Activated naive CD8-positive, alpha-beta T cell treated with anti-CD3 and anti-CD28 coated beads, Interleukin-2, amount 50 U/mL, for 16 hours (primary cell): ENCODE data around the gene TKTL1.
"Not testable (repeated sequence)": the region's sequence is repeated elsewhere in the genome, so short reads cannot be mapped to it uniquely, and the experiment has no call there.

Source experiments
- DNase-seq: peaks from one replicate; pipeline ENCODE4 v3.0.0-alpha.2; 2020; ENCODE audit warnings: low read depth, low spot score

TKTL1 gene, protein sequence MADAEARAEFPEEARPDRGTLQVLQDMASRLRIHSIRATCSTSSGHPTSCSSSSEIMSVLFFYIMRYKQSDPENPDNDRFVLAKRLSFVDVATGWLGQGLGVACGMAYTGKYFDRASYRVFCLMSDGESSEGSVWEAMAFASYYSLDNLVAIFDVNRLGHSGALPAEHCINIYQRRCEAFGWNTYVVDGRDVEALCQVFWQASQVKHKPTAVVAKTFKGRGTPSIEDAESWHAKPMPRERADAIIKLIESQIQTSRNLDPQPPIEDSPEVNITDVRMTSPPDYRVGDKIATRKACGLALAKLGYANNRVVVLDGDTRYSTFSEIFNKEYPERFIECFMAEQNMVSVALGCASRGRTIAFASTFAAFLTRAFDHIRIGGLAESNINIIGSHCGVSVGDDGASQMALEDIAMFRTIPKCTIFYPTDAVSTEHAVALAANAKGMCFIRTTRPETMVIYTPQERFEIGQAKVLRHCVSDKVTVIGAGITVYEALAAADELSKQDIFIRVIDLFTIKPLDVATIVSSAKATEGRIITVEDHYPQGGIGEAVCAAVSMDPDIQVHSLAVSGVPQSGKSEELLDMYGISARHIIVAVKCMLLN

DNA sequence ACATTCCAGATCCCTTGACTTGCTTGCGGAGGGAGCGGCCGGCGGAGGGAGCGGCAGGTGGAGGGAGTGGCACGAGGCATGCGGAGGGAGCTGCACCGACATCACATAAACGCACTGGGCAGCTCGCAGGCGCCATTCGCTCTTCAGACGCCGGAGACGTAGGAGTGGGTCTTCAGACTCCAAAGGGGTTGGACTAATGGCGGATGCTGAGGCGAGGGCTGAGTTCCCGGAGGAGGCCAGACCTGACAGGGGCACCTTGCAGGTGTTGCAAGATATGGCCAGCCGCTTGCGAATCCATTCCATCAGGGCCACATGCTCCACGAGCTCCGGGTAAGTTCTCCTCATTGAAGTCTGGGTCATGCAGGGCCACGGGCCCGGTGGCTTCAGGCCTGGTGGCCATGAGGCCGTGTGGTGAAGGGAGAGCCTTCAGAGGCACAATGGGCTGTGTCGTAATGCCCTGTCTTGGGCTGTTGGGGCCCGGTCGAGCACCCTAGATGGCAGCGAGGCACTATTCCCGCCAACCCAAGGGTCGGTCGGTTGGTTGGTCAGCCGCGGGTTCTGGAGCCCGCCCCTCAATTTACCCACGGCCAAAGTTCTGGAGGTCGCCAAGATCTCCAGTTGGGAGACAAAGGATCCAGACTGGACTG, at the start of gene TKTL1:
Gene TKTL1, plus strand, starts transcription at position 132 of the 647 bp plus-strand sequence. Its CDS starts 65 bp downstream, at position 197.
- DNase-seq: no peak

DNA sequence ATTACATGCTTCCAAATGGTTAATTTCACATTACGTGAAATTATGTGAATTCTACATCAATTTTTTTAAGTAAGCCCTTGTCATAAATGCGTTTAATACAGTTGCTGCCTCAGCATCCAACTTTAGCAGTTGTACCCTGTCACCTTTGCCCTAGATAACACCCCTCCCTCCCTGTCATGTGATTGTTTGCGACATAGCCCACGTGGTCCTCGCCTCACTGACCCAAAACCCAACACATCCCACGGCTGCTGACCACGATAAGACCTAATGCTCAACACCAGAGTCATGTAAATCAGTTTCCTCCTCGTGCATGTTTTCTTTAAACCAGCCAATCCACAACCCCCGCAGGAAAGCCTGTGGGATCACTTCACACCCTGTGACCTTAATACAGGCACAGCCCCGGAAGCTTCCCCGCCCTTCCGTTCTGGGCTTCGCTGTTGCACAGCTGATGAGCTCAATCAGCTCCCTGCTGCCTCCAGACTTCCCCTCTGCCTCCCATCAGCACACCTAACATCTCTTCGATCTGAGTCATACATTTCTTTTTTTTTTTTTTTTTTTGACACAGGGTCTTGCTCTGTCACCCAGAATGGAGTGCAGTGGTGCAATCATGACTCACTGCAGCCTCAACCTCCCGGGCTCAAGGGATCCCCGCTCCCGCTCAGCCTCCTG, 48.1 kb upstream of the TKTL1 start:
- not testable (repeated sequence) for DNase-seq

DNA sequence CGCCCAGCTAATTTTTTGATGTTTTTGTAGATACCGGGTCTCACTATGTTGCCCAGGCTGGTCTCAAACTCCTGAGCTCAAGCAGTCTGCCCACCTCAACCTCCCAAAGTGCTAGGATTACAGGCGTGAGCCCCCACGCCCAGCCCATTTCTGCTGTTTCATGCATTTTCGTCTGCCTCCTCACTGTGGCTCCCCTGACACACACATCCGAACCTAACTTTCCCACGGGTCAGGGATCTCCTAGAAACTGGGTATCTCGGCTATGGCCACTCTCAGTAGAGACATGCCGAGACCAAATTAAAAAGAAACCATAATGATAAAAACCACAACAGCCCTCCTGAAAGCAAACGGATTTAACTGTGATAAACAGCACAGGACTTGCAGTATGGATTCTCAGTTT, 47.5 kb upstream of the TKTL1 start:
- DNase-seq: not testable (repeated sequence)

DNA sequence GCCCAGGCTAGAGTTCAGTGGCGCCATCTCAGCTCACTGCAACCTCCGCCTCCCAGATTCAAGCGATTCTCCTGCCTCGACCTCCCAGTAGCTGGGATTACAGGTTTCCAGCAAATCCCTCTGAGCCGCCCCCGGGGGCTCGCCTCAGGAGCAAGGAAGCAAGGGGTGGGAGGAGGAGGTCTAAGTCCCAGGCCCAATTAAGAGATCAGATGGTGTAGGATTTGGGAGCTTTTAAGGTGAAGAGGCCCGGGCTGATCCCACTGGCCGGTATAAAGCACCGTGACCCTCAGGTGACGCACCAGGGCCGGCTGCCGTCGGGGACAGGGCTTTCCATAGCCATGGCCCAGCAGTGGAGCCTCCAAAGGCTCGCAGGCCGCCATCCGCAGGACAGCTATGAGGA, 38.3 kb upstream of the TKTL1 start, which contains the start of gene OPN1MW3:
Gene OPN1MW3, plus strand, starts transcription at position 301 of the 400 bp plus-strand sequence. Its CDS starts 38 bp downstream, at position 339.
- DNase-seq: not testable (repeated sequence)

DNA sequence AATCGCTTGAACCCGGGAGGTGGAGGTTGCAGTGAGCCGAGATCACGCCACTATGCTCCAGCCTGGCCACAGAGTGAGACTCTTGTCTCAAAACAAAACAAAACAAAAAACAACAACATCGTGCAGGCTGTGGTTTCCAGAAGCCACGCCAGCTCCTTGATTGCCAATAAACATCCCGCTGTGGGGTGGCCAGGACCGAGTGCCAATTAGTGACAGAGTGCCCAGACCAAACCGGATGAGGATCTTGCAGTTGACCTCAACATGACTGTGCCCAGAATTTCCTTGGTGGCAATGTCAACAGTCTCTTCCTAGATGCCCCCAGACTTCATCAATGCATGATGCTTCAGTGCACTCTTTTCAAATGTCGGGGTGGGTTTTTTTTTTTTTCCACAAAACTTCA, 36.9 kb upstream of the TKTL1 start:
- DNase-seq: not testable (repeated sequence)

DNA sequence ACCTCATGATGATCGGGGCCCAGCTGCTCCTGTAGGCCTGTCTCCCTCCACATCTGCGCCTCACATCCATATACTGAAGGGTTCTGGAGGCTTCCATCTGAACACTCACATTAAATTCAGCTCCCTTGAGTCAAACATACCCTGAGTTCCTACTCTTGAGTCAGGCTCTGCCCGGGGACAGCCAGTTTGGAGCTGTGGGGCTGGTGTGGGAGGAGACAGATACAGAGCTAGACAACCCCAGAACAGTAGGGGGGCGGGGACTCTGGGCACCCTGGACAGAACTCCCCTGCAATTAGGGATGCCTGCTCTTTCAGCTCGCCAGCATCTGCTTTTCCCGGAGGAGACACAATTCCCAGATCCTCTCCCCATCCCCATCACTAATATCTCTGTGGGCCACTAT, 32.5 kb upstream of the TKTL1 start:
- not testable (repeated sequence) for DNase-seq

DNA sequence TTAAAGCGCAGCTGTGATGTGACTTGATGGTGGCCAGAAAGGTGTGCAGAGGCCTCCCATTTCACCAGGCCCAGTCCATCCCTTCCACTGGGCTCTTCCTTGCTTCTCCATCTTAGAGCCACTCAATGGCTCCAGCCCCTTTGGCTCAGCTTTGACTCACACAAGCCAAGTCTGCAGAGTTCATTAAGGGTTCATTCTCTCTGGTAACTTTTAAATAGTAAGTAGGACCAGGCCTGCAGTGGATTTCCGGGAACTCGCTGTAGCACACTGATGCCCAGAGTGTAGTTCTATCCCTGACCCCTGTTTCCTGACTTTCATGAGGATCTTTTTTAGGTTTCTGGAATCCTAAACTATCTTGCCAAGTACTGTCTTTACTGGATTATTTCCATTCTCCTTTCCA, 26.4 kb upstream of the TKTL1 start:
- not testable (repeated sequence) for DNase-seq

DNA sequence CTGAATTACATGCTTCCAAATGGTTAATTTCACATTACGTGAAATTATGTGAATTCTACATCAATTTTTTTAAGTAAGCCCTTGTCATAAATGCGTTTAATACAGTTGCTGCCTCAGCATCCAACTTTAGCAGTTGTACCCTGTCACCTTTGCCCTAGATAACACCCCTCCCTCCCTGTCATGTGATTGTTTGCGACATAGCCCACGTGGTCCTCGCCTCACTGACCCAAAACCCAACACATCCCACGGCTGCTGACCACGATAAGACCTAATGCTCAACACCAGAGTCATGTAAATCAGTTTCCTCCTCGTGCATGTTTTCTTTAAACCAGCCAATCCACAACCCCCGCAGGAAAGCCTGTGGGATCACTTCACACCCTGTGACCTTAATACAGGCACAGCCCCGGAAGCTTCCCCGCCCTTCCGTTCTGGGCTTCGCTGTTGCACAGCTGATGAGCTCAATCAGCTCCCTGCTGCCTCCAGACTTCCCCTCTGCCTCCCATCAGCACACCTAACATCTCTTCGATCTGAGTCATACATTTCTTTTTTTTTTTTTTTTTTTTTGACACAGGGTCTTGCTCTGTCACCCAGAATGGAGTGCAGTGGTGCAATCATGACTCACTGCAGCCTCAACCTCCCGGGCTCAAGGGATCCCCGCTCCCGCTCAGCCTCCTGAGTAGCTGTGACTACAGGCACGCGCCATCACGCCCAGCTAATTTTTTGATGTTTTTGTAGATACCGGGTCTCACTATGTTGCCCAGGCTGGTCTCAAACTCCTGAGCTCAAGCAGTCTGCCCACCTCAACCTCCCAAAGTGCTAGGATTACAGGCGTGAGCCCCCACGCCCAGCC, 10.9 kb upstream of the TKTL1 start:
- DNase-seq: not testable (repeated sequence)

DNA sequence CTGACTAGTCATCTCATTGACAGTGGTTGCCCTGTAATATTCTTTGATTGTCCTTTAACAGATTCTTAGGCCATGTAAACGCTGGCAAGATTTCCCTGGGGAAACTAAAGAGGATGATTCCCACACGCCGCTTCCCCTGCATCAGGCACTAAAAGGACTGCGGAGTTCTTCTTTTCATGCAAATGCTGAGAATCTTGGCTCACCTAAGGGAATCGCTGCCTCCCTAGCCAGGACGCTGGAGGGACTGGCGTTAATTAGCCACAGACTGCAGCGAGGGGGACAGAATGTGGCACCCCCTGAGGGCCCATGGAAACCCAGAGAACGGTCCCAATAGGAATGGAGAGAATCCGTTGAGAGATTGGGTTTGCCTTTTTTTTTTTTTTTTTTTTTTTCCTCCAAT, 9.2 kb upstream of the TKTL1 start:
- DNase-seq: not testable (repeated sequence)

DNA sequence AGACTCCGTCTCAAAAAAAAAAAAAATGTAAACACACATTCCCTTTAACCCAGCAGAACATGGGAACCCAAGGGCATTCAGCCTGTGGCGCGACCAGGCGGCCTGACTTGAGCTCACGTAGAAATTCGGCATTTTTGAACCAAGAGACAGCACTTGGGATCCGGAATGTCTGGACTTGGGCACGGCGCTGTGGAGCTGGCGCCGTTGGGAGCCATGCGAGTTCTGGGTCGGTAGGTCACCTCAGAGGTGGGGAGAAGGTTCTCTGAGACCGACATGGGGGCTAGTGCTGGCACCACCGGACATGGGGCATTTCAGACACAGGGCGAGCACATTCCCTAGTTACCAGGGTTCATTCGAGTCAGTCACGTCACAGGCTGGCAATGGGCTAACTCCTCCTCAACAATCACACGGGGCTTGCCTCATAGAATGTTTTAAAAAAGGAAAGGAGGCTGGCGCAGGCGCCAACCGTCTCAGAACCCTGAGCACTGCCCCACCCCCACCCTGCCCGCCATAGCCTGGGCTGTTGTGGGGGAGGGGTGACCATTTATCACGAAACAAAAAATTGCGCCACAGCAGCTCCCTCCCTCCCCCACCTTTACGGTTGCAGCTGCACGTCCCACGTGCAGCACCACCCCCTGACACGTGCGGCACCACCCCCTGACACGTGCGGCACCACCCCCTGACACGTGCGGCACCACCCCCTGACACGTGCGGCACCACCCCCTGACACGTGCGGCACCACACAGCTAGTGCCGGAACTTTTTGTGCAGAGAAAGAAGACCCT, 612 bp upstream of the TKTL1 start, which contains the start of gene TEX28:
Gene TEX28, minus strand, starts transcription at position 334 of the 784 bp plus-strand sequence. CDS start 3,007 bp downstream, outside the sequence.
- no peak for DNase-seq

DNA sequence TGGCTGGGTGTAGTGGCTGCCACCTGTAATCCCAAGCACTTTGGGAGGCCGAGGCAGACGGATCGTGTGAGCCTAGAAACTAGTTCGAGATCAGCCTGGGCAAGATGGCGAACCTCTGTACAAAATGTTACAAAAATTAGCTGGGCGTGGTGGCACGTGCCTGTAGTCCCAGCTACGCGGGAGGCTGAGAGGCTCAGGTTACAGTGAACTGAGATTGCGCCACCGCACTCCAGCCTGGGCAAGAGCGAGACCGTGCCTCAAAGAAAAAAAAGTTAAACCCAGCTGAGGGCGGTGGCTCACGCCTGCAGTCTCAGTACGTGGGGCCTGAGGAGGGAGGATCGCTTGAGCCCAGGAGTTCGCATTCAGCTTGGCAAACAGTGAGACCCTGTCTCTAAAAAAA, 1.1 kb downstream of the TKTL1 start:
- no peak for DNase-seq

DNA sequence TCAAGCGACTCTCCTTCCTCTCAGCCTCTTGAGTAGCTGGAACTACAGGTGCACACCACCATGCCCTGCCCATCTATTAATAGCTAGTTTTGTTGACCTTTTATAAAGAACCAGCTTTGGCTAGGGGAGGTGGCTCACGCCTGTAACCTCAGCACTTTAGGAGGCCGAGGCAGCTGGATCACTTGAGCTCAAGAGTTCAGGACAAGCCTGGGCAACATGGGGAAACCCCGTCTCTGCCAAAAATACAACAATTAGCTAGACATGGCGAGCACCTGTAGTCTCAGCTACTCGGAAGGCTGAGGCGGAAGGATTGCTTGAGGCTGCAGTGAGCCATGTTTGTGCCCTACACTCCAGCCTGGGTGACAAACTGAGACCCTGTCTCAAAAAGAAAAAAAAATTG, 2.7 kb downstream of the TKTL1 start:
- DNase-seq: no peak

DNA sequence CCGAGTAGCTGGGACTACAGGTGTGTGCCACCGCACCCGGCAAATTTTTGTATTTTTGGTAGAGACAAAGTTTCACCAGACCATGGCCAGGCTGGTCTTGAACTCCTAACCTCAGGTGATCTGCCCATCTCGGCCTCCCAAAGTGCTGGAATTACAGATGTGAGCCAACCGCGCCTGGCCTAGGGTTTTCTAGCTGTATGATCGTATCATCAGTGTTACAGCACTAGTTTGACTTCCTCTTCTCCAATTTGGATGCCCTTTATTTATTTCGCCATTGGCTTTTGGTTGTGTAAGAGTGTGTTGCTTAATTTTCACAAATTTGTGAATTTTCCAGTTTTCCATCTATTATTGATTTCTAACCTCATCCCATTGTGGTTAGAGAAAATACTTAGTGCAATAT, 5.2 kb downstream of the TKTL1 start:
- DNase-seq: no peak

DNA sequence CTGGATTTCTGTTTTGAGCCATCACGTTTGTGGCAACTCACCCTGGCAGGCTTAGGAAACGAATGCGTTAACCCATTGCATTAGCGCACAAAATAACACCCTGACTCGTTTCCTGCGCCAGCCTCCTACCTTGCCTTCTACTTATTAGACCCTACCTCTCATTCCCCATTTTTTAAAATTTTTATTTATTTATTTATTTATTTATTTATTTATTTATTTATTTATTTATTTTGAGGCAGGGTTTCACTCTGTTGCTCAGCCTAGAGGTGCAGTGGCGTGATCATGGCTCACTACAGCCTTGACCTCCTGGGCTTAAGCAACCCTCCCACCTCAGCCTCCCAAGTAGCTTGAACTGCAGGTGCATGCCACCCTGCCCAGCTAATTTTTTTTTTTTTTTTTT, 7.4 kb downstream of the TKTL1 start:
- not testable (repeated sequence) for DNase-seq

DNA sequence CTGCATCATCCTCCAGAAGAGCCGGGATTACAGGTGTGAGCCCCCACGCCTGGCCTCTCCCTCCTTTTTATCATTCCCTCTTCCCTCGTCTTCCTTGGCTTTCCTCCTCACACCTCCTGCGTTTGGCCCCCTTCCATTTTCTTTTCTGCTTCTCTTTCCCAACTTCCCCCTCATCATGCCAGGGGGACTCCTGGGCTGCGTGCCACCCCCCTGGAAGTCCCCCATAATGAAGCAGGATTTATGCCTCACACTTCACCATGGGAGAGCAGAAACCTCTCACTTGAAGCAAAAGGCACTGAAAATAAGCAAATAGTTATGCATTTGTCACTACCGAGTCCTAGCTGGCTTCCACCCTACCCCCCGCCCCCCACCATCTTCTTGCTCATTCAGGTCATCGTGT, 7.9 kb downstream of the TKTL1 start:
- DNase-seq: no peak

DNA sequence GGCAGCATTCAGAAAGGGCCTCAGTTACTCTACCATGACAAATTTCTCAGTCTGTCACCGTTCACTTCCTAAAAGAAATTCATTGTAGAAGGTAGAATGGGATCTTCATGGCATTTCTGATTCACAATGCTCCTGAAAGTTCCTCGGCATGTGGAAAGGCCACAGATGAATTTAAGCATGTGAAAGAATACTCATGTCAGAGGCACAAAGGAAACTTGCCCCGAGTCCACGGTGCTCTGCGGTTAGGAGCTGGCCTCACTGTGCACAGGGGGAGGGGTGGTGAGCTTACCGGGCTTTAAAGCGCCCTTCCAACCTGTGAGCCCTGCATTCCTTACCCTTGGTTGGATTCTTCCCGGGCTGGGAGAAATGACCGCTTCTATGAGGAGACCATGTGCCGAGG, 9.3 kb downstream of the TKTL1 start:
- DNase-seq: no peak

DNA sequence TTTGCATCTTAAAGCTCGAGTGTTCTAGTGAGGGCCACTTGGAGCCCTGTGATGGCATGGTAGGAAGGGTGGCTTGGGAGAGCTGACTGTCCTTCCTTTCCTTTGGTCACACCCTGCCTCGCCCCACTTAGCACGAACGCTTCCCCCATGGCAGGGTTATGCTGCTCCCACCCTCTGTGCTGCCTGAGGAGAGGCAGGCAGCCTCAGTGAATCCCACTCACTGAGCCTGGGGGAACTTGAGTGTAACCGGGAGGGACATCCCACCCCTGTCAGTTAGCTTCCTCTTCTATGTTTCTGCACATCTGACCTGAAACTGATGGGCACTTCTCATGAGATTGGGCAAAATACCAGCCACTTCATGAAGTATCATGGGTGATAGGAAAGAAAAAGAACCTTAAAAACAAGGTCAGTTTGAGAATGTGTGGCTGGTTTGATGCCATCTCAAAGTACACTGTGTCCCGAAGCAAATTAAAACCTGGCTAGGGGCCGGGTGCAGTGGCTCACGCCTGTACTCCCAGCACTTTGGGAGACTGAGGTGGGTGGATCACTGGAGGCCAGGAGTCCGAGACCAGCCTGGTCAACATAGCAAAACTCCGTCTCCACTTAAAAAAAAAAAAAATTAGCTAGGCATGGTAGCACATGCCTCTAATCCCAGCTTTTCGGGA, 10.1 kb downstream of the TKTL1 start:
- no peak for DNase-seq

DNA sequence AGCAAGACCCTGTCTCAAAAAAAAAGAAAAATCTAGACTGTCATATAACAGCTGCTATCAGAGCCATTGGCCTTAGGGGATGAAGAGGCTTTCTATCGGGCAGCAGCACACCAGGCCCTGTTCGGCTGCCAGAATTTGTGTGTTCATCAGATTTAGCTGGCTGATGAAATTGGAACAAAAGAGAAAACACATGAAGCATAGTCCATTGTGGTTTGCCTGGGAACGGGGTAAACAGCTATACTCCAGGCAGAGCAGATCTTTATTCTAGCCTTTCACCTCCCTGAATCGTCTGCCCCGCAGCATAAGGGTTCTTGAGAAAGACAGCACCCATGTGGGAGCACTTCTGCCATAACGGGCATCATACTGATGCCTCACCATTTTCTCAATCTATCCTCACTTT, 11.6 kb downstream of the TKTL1 start:
- no peak for DNase-seq

DNA sequence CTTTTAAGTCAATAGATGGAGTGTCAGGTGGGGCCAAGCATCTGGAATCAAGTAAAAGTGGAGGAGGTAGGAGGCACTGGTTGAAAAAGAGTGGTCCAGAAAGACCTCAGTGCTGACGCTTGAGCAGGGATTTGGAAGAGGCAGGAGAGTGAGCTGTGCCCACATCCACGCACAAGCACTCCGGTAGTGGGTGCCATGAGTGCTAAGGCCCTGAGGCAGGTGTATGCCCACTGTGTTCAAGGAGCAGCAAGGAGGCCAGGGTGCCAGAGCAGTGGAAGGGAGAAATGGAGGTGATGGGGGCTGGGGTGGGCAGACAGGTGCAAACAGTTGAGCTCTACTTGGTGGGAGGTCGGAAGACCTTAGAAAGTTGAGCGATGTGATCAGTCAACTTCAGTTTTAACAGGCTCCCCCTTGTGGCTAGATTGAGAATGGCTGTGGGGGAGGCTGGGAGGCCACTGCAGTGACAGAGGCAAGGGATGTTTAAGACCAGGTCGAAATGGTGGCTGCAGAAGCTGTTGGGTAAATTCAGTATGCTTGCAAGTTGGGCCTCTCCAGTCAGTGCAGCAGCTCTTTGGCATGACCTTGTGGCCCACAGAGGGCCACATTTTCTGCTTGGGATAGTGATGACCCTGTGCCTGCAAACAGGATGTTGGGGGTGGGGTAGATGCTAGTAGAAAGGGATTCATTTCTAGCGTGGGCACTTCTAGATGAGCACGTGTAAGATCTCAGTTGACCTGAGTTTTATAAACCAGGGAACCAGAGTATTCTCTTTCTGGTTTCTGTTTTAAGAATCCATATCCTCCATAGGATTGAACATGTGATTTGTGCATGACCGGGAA, 12.7 kb downstream of the TKTL1 start:
- peak; percentile 65 for DNase-seq
